Esophagus squamous epithelium (tissue), 5 donors: ENCODE data around the gene APOL5. TPM values are rescaled to one million over a fixed set of nuclear protein-coding genes. Genes with fewer than 3 reads are reported as not detected.
A peak's percentile ranks its signal among the peaks of the same experiment; 100 is the strongest.

Experiments used
- DNase-seq: peaks from one replicate; lab custom pipeline; 2025; lab: John Stamatoyannopoulos, UW
- H3K27ac ChIP-seq, 4 donors: fragments of 200-600 bp; sonication (generic); one replicate each; pipeline ENCODE4 v1.5.1; 2016 to 2019; ENCODE audit warnings: mild to moderate bottlenecking in 1 of 4
- H3K27me3 ChIP-seq, 4 donors: fragments of 200-600 bp; sonication (generic); 1 replicate in 3 of 4; 2 replicates in 1 of 4; pipeline versions ENCODE4 v1.5.1 to v1.6.0; 2017 to 2021; ENCODE audit warnings: antibody characterized with exemption in 1 of 4
- H3K36me3 ChIP-seq, 3 donors: fragments of 200-600 bp; sonication (generic); one replicate each; pipeline ENCODE4 v1.5.1; 2016 to 2019
- H3K4me1 ChIP-seq, 3 donors: fragments of 200-600 bp; sonication (generic); one replicate each; pipeline ENCODE4 v1.5.1; 2017 to 2019
- H3K4me3 ChIP-seq, 4 donors: fragments of 200-600 bp; sonication (generic); 1 replicate in 3 of 4; 2 replicates in 1 of 4; pipeline ENCODE4 v1.5.1; 2016 to 2019; ENCODE audit warnings: mild to moderate bottlenecking in 2 of 4, moderate library complexity in 1 of 4
- H3K9me3 ChIP-seq, 3 donors: fragments of 200-600 bp; sonication (generic); one replicate each; pipeline ENCODE4 v1.5.1; 2016 to 2019
- CTCF ChIP-seq, 6 experiments: fragments of 450-650 bp in 4 of 6; fragments of 200-600 bp in 2 of 6; sonication (generic) in 2 of 6; IDR thresholded peaks; one replicate each; pipeline ENCODE4 v1.5.1; 2016 to 2019; ENCODE audit warnings: antibody characterized with exemption in 6 of 6, mild to moderate bottlenecking in 4 of 6, moderate library complexity in 4 of 6
- POLR2A ChIP-seq, 4 donors: fragments of 450-650 bp; IDR thresholded peaks; one replicate each; pipeline ENCODE4 v1.6.1; 2017; ENCODE audit warnings: antibody characterized with exemption in 4 of 4, mild to moderate bottlenecking in 4 of 4, moderate library complexity in 3 of 4
- WGBS, 2 donors: methylation state at CpG; one replicate each; pipeline ENCODE4 v1.1.5; 2018; 5-methylcytosine and 5-hydroxymethylcytosine counted together
- intact Hi-C: fragments of 100-400 bp; cut with DNase I; formaldehyde crosslinking; loops from one replicate; pipeline ENCODE4 v1.15.0; 2022
- total RNA-seq, 4 donors: library from RNA; depleted of rRNA; stranded (reverse); fragments of >200 nt; gene quantifications; one replicate each; pipeline ENCODE4 v1.1.0, GENCODE V29; 2016
- donor health status: DM: yes; HTN: yes; CAD: no.

APOL5 gene
- total RNA-seq, 4 donors from 2014 or later, result not detected

DNA sequence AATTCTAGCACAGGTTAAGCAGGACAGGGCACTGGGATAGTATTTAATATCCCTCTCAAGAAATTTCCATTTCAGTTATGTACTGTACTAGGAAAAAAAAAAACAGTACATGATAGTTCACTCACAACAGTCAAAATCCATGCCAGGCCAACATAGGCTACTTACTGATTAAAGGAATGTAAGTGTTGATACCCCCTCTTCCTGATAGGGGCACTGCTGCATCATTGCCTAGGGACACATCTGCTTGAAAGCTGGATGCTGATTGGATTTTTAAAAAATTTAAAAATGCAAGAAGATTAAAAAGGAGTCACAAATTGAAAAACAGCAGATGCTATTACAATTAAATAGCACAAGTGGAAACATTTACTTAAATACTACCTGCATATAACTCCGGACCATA is 43.4 kb downstream of the APOL5 start:
- Histone ChIP-seq H3K4me1 (peaks cover 0 to under 1% (median 0%) of the 10 kb centered on the region in 3 donors), H3K27ac (no peak overlapping the region), H3K9me3 (no peaks in the 10 kb centered on the region), H3K4me3 (no peak overlapping the region), H3K36me3 (peaks cover 0 to 68% (median 7%) of the 10 kb centered on the region in 3 donors), H3K27me3 (no peaks in the 10 kb centered on the region)
- TF ChIP-seq POLR2A (IDR thresholded peaks at IDR 0.05) (no peak), CTCF (IDR thresholded peaks at IDR 0.05) (peak in 1 of 6 experiments; percentile 20)
- intact Hi-C loops, result no loop called here
- DNase-seq, result no peak
- 91 to 95% methylated on average over 1 of the region's 1 CpG for WGBS, 2 donors

DNA sequence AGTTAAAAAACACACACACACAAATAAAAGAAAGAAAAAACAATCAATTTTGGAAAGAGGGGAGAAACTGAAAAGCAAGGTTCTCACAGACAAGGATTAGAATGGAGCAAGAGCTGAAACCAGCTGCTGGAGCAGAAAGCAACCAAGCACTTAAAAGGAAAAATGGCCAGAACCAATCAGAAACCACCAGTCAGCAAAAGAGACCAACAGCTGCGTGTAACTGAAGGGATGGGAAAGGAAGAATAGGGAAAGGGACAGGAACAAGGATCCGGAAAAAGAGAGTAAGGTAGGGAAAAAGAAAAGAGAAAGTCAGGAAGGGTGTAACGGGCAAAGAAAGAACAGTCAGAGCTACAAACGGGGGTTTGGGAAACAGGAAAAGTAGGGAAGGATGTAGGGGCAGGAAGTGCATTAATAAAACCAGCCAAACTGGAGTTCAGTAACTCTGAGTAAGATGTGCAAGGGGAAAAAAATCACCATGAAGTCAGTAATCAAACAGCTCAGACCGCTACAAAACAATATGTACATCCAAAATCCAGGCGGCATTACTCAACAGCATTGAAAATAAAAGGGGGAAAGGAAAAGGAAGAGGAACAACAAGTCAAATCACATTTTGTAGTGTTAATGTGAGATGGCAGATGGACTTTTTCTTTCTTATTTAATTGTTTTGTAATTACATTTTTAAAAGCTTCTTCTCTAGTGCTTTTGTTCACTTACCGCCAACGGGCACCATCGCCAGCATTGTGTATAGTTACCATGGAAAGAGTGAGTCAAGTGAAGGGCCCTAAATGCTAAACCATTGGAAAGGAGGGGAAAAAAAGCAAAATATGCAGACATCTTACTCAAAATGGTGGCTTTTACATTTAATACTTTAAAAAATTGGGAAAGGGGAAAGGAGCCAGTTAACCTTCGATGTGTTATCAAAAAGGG is 49.2 kb downstream of the APOL5 start:
- no peak for TF ChIP-seq POLR2A (IDR thresholded peaks at IDR 0.05)
- no peak for TF ChIP-seq CTCF (IDR thresholded peaks at IDR 0.05)
- WGBS, 2 donors, result 59% methylated on average over 10 of the region's 10 CpGs
- Histone ChIP-seq H3K36me3 (peaks cover 0 to 18% (median 0%) of the 10 kb centered on the region in 3 donors), H3K4me3 (no peak overlapping the region), H3K9me3 (no peaks in the 10 kb centered on the region), H3K27ac (peak overlapping the region in 2 of 4 donors; percentile 9 to 48), H3K4me1 (peaks cover 0 to 14% (median 0%) of the 10 kb centered on the region in 3 donors), H3K27me3 (no peaks in the 10 kb centered on the region)
- intact Hi-C loops, result no loop called here
- no peak for DNase-seq

DNA sequence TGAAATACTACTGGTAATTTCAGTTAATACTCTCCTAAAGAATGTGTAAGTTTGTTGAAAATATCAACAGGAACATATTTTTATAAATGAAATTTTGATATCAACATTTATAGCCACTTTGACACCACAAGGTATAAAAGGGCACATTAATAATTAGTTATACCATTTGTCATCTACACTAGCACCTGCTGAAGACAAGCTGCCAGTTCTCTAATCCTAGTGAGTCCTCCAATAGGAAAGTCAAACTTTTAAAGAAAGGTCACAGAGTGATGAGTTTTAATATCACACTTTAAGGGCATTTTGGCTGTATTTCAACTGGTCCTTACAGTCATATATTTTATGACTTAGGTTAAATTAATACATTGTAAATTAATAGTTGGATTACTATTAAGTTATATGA is 52.3 kb downstream of the APOL5 start:
- no peak overlapping the region for H3K27ac ChIP-seq

DNA sequence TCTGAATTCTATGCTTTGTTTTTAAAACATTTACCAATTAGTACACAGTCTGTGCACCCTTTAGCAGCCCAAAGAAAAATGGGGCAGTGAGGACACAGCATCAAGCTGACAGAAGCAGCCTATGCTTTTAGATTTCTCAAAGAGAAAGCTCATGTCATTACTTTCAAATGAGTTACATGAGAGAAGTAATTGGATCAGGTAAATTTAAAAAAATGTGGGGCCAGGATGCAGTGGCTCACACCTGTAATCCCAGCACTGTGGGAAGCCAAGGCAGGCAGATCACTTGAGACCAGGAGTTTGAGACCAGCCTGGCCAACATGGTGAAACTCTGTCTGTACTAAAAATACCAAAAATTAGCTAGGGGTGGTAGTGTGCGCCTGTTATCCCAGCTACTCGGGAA is 57.7 kb downstream of the APOL5 start:
- Histone ChIP-seq H3K27me3 (no peaks in the 10 kb centered on the region), H3K9me3 (no peaks in the 10 kb centered on the region), H3K36me3 (peaks cover 0 to 26% (median 0%) of the 10 kb centered on the region in 3 donors), H3K4me1 (no peaks in the 10 kb centered on the region), H3K4me3 (no peak overlapping the region), H3K27ac (no peak overlapping the region)
- TF ChIP-seq POLR2A (IDR thresholded peaks at IDR 0.05) (no peak), CTCF (IDR thresholded peaks at IDR 0.05) (no peak)
- 90 to 100% methylated on average over 2 of the region's 2 CpGs for WGBS, 2 donors
- no peak for DNase-seq
- intact Hi-C loops, result no loop called here

More for the DNA sequence above, 52.3 kb downstream of the APOL5 start:
- H3K27me3 ChIP-seq, result no peaks in the 10 kb centered on the region
- intact Hi-C loops, result no loop called here
- TF ChIP-seq POLR2A (IDR thresholded peaks at IDR 0.05), result no peak
- TF ChIP-seq CTCF (IDR thresholded peaks at IDR 0.05), result no peak
- no peaks in the 10 kb centered on the region for H3K9me3 ChIP-seq
- no peak overlapping the region for H3K4me3 ChIP-seq
- peaks cover 0 to 14% (median 0%) of the 10 kb centered on the region in 3 donors for H3K4me1 ChIP-seq
- H3K36me3 ChIP-seq, result peaks cover 0 to 8% (median 0%) of the 10 kb centered on the region in 3 donors
- DNase-seq, result no peak

DNA sequence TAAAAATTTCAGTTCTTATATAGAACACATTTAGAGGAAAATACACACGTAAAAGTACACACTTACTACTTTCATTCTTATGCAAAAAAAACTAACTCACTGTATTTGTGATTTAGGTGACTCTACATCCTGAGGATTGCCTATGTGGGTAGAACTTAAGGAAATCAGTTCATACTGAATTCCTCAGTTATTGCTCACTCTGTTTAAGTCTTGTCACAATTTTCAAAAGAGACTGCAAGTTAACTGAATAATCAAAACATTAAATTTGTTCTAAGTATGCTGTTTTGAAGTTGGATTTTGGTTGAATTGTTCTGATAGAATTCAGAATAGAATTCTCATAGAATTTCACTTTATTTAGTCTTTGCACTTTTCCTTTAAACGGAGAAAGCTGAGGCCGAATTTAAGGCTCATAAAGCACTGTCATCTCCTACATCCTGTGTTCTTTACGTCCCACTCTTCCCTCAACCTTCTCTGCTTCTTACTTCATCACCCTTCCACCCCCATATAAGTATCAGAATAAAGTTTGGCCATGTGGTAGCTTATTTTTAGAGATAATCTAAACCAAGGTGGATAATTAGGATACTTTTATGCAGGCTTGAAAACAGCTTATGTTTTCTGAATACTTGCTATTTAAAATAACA is 59.8 kb downstream of the APOL5 start:
- Histone ChIP-seq H3K4me1 (peaks cover 0 to 3% (median 0%) of the 10 kb centered on the region in 3 donors), H3K27me3 (no peaks in the 10 kb centered on the region), H3K9me3 (no peaks in the 10 kb centered on the region), H3K4me3 (no peak overlapping the region), H3K27ac (no peak overlapping the region), H3K36me3 (peaks cover 0 to 32% (median 0%) of the 10 kb centered on the region in 3 donors)
- WGBS, 2 donors, result 69 to 79% methylated on average over 4 of the region's 4 CpGs
- DNase-seq, result no peak
- no peak for TF ChIP-seq POLR2A (IDR thresholded peaks at IDR 0.05)
- TF ChIP-seq CTCF (IDR thresholded peaks at IDR 0.05), result no peak
- intact Hi-C loops, result no loop called here
